GM19328 (cell line): ENCODE data around the gene MCM7.

ENCODE experiments used
- ATAC-seq: cut with Tn5 transposase; IDR thresholded peaks from one replicate; pipeline ENCODE4 v1.9.1; 2021; ENCODE audit warnings: mild to moderate bottlenecking, moderate library complexity; ENCODE audit not compliant: unreplicated experiment

The MCM7 gene

DNA sequence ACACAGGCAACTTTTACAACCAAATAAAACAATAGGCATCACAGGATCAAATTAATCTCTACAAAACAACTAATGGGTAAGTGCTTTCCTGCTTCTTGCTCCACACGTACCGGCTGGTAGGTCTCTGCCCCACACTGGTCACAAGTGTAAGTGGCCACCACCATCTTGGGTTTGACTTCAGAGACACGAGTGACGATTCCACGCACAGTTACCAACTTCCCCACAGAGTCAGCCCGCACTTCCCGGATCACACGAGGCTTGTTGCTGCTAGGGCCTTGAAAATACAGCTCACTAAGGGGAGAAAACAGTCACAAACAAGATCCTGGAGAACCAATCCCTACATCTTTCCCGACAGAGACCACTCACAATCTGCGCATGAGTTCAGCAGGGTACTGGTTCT is 2.3 kb downstream of the MCM7 start:
- no peak for ATAC-seq

DNA sequence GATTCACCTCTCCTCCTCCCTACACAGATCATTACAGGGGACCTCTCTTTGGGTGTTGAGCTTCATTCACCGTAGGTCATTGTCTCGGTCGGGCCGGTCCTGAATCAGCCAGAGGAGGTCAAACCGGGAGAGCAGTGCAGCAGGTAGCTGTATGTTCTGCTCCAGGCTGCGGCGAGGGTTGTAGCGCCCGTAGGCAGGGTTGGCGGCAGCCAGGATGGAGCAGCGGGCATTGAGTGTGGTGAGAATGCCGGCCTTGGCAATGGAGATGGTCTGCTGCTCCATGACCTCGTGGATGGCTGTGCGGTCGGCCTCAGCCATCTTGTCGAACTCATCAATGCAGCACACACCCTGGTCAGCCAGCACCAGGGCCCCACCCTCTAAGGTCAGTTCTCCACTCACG is 5.5 kb downstream of the MCM7 start:
- no peak for ATAC-seq

DNA sequence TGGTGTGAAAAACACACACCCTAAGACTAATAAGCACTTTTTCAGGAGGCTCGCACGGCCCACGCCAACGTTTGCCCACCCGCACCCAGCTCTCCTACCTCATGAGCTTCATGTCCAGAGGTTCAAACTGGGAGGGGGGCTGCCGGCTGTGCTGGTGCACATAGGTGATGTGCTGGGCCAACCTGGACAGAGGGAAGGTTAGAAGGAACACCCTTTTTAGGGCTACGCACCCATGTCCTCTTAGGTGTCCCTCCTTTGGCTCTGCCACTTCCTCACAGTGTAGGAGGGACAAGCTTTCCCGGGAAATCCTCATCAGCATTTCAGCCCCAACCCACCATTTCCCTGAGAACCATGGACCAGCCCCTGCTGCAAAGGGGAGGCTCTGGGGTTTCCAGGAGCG is 5.9 kb downstream of the MCM7 start:
- no peak for ATAC-seq

DNA sequence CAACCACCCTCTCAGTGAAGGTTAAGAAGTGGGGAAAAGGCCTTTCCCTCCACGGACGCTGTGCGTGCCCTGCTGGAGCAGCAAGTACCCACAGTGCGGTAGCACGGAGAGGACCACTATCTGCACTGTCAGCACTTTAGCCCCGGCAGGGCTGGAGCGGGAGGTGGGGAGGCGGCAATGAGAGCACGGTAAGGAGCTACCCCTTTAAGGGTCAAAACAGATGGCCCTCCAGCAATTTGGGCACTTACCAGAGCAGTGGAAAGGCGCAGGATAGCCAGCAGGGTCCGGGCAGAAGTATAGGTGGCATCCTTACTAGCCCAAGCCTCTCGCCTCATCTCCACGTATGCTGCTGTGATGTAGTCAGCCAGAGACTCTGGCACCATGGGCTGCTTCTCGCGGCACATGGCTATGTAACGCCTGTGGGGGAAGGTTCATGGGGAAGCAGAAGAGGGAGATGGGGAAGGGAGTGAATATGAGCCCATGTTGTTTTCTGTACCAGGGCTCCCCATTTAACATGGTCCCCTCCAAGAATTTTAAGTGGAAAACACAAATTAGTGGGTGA is 7.2 kb downstream of the MCM7 start:
- ATAC-seq: no peak

DNA sequence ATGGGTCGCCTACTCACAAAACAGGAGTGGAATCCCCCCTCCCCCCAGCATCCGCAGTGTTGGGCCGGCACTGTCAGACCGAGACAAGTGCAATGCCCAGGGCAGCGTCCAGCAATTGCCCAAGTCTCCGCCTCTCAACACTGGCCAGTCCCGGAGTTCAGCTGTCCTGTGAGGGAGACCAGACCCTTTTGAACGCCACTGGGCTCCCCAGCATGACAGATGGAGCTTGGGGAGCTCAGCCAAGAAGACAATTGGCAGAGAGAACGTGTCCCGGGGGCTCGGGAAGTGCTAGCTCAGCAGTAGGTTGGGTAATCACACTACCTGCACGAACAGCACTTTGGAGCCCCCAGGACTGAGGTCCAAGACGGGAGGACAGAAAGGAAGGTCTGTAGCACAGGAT is 7.7 kb downstream of the MCM7 start:
- no peak for ATAC-seq

DNA sequence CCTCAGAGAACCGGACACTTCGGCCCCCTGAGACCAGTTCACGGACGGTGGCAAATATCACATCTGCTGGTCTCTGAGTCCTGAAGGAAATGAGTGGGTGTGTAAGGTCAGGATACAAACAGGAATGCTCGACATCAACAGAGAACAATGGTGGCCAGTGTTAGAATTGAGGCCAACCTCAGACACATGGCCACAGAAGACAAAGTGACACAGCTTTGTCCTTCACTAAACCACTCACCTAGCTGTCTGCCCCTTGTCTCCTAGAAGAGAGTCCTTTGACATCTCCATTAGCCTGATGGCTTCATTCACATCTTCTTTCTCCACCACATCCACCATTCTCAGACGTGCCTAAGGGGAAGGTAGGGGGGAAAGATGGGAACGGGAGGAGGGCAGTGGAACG is 8.1 kb downstream of the MCM7 start:
- ATAC-seq: no peak

DNA sequence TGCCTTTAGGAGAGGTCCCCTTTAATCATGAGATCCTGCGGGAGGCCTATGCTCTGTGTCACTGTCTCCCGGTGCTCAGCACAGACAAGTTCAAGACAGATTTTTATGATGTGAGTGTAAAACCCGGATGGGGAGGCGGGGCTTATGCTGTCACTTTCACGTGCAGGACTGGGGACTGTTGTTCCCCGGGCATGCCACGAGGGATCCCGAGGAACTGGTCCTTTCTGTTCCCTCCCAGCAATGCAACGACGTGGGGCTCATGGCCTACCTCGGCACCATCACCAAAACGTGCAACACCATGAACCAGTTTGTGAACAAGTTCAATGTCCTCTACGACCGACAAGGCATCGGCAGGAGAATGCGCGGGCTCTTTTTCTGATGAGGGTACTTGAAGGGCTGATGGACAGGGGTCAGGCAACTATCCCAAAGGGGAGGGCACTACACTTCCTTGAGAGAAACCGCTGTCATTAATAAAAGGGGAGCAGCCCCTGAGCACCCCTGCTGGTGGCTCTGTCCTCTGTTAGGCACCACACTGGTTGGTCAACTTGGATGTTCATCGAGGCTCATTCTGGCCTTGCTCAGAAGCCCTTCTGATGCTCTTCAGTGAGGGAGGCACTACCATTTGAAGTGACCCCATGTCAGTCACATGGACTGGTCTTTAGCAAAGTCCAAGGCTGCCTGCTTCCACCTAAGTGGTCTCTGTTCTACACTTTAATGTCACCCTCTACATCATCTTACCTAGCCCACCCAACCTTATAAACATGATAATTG is 9.6 kb downstream of the MCM7 start:
- no peak for ATAC-seq

DNA sequence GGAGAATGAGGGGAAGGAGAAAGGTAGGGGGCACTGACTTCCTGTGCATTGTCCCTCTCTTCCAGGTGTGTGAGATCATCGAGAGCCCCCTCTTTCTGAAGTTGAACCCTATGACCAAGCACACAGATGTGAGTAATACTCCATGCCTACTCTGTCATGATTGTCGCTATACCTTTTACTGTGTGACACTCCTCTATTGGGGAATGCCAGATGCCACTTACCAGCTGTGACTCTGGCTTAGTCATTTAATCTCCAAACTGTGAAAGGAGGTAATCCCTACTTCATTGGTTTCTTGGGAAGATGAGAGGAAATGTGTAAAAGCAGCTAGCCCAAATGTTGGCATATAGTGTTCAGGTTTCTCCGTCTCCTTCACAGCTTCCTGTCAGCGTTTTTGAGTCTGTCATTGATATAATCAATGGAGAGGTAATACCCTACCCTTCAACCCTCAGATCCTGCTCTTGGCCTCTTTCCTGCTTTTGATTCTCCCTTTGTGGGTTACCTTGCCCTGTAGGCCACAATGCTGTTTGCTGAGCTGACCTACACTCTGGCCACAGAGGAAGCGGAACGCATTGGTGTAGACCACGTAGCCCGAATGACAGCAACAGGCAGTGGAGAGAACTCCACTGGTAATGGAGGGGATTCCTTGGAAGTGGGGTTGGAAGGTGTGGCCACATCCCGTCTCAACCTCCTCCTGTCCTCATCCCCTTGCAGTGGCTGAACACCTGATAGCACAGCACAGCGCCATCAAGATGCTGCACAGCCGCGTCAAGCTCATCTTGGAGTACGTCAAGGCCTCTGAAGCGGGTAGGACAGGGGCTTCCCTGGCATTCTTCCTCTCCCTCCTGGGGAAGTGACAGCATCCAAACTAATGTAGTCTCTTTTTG is 10.4 kb downstream of the MCM7 start:
- ATAC-seq: no peak

DNA sequence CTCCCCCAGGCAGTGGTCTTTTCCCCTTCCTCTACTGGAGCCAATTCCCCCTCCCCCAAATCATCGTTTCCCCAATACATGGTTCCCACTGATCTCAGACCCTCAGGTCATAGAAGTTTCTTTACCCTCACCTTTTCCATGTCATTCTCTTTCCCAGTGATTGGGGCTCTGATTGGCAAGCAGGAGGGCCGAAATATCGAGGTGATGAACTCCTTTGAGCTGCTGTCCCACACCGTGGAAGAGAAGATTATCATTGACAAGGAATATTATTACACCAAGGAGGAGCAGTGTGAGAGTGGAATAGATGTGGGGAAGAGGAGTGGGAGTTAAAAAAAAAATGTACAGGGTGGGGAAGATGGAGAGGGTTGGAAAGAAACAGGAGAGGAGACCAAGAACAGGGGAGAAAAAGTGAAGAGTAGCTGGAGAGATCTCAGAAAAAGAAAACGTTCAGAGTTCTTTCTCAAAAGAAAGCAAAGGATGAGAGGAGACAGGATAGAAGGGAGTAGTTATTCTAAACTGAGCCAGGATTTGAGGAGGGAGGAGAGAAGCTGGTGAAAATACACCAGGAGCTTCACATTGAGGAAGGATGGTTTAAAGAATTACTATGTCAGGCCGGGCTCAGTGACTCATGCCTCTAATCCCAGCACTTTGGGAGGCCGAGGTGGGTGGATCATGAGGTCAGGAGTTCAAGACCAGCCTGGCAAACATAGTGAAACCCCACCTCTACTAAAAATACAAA is 11.6 kb downstream of the MCM7 start:
- no peak for ATAC-seq

DNA sequence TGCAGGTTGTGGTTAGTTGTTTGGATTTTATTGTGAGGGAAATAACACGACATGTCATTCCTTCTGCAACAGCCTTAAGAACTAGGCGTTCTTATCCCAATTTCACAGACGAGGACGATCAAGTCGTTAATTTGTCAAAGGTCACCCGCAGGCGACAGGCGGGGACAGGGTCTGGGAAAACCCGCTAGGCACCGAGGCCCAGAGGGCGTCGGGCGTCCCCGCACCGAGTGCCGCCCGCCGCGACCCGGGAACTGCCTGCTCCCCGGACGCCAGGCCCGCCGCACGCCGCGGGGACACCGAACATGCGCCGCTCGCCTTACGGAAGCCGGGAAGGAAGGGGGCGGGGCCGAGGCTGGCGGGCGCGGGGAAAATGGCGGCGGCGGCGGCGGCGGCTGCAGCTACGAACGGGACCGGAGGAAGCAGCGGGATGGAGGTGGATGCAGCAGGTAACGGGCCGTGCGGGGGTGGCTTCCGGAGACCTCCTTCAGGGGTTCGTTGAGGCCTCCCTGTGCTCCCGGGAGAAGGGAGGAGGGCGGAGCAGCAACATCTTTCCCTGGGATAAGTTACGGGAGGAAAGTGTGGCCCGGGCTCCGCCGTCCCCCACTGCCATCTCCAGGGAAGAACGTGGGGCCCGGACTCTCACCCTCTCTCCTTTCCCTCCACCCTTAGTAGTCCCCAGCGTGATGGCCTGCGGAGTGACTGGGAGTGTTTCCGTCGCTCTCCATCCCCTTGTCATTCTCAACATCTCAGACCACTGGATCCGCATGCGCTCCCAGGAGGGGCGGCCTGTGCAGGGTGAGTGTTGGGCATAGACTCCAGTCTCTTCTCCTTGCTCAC is 12.4 kb downstream of the MCM7 start, which contains the start of gene COPS6:
TSS of gene COPS6 (plus strand) at position 349 of the 837 bp plus-strand sequence. CDS start at position 371, 22 bp downstream.
- ATAC-seq: no peak

DNA sequence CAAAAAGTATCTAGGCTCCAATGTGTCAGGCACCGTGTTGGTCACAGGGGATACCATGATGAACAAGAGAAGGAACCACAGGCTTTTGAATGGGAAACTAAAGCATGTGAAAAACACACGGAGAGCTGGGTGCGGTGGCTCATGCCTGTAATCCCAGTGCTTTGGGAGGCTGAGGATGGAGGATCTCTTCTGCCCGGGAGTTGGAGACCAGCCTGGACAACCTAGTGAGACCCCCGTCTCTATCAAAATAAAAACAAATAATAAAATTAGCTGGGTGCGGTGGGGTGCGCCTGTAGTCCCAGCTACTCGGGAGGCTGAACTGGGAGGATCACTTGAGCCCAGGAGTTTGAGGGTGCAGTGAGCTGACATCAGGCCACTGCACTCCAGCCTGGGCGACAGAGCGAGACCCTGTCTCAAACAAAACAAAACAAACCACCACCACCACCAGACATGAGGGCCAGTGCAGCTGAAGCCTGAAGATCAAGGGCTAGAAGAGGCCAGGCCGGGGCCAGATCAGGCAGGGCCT is 13.0 kb downstream of the MCM7 start:
- ATAC-seq: no peak

DNA sequence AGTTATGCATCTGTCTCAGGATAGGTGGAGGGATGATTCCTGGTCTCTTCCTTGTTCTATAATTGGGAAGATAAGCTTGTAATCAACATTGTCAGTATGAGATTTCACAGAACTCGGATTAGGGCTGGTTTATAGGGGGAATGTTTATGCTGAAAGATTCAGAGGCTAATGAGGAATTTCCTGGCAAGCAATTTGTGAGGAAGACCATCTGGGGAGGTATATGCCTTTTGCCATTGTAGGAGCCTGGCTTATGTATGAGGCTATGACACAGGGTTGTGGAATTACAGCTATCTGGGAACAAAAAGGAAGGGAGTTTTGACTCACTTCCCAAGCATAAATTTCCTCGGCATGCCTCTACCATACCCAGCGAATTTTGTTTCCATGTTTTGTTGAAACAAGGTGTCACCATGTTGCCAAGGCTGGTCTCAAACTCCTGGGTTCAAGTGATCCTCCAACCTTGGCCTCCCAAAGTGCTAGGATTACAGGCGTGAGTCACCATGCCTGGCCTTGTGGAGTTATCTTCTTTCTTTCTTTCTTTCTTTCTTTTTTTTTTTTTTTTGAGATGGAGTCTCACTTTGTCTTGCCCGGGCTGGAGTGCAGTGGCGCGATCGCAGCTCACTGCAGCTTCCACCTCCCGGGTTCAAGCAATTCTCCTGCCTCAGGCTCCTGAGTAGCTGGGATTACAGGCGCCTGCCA is 14.0 kb downstream of the MCM7 start:
- ATAC-seq: no peak

DNA sequence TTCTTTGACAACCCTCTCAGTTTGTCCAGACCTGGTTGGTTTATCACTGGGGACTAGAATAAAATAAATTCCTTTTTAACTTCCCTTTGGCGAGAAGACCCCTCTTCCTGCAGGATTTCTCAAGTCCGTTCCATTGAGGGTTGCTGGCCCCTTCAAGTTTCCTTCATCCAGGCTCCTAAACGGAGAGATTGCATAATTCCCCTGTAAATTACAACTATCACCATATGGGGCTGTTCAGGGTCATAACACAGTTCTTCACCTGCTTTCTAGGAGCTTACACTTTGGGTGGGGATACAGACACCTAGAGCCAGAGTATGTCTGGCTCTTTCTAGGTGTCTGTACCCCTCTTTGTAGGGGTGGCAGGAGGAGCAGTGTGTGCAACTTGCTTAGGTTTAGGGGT is 15.7 kb downstream of the MCM7 start:
- ATAC-seq: no peak

DNA sequence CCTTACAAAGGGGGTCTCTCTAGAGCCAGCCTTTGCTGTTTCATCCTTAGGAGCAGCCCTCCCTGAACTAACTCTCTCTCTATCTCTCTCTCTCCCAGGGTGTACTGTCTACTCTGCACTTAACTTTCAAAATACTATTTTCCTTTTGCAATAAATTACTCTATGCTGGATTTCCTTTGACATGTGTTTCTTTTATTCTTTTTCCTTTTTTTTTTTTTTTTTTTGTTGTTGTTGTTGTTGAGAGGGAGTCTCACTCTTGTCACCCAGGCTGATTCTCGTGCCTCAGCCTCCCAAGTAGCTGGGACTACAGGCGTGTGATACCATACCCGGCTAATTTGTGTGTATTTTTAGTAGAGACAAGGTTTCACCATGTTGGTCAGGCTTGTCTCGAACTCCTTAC is 18.2 kb downstream of the MCM7 start:
- ATAC-seq: no peak

DNA sequence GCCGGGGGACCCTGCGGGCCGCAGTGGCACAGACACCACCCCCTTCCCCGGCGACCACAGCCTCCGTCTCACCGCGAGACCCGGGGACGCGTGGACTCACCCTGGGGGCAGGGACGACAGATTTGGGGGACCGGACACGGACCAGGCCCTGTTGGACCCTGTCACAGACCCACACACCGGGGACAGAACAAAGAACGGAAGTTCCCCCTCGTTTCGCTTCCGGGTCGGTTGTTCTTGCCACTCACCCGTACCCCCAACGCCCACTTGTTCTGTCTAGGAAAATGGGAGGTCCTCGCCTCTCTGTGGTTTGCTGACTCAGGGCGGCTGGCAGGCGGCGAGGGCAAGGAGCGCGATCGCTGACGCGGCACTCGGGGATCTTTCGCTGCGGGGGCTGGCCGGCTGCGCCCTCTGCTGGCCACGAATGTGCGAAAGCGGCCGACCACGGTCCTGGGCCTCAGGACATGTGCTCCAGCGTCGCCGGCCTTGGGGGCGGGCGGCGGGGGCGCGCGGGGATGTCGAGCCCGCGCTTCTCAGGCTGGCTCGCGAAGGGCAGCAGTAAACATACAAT is 19.6 kb downstream of the MCM7 start, which contains the start of gene ZNF3:
TSS of gene ZNF3 (minus strand) at position 189 of the 568 bp plus-strand sequence. CDS start 4,366 bp downstream, outside the sequence.
- ATAC-seq: peak; percentile 73

DNA sequence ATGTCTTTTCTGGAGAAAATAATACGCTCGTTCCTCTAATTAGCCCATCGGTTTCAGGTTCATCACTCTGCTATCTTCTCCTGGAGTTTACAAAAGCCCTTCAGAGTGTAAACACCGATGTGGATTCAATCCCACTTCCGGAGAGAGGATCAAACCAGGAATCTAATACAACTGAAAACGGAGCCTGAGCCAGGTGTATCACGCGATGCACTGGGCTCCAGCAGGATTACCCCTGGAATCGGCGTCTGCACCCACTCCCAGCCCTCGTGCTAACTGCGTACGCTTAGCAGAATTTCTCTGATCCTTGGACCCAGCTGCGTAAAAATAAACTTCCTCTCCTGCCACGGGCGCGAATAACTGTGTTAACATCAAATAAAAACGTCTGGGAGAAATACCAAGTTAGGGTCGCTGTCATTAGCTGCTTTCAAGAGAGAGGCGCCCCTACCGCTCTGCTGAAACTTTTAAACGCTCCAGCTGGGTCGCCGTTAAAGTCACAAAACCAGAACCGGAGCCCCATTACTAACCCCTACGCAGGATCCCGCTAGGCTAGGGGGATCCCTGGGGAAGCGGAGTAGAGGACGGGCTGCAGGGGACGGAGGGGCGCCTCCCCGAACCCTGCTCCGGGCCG is 20.2 kb downstream of the MCM7 start:
- ATAC-seq: peak; percentile 10

DNA sequence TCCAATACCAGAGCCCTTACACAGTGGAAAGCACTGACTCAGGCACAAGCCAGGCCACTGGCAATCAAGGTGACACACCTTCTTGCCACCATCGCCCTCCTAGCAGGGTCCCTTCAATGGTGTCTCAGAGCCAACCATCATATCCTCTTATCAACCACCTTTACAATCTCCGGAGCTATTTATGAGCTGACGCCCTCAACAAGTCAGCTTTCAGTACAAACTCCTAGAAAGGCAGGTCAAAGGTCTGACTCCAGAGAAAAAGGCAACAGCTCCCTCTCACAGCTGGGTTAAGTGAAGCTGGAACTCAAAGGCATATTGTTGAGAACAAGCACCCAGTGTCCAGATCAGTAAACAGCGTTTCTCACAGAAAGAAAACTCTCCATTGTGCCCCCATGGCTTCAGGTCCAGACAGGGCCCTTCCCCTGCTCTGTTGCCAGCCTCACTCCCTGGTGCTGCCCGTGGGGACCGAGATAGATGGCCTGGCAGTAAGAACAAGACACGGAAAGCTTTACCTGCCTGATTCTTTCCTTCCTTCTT is 22.1 kb downstream of the MCM7 start:
- ATAC-seq: no peak

DNA sequence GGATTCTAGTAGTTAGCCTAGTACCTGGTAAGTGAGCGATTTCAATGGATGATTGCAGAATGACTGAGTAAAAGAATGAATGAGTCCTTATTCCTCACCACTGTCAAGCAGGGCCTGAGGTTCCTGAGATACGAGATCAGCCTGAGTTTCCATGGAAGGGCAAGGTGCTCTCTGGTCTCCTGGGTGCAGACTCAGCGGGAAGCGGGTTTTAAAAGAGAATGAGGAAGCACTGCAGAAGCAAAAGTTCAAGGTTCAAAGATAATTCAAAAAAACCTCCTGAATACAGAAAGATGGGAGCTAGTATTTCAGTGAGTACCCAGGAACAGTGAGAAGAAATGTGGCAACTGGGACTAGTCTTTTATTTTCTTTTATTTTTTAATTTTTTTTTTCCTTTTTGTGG is 24.0 kb downstream of the MCM7 start:
- no peak for ATAC-seq
